Measurements from ENCODE around the gene SLC6A4. TPM values are rescaled to one million over a fixed set of nuclear protein-coding genes. Genes with fewer than 3 reads are reported as not detected.
"Not testable (repeated sequence)": the region's sequence is repeated elsewhere in the genome, so short reads cannot be mapped to it uniquely, and the experiment has no call there.

The SLC6A4 gene
- total and polyA plus RNA-seq, 3 donors from 2014 or later = 1.7 to 2.4 (median 1.7) TPM

- DNase-seq = no peak
- intact Hi-C loops (cut with DNase I; ENCODE audit: low total_unique reads) = no loop called here
- Histone ChIP-seq H3K27me3 (no peaks in the 10 kb centered on the region), H3K9me3 (no peaks in the 10 kb centered on the region), H3K36me3 (ENCODE audit: low read depth, missing control alignments) (no peaks in the 10 kb centered on the region), H3K4me1 (no peaks in the 10 kb centered on the region), H3K4me3 (no peak overlapping the region), H3K27ac (no peak overlapping the region)
- WGBS, 2 donors = 94 to 99% methylated on average over 4 of the region's 4 CpGs
- no peak for TF ChIP-seq POLR2A (IDR thresholded peaks at IDR 0.05)
- TF ChIP-seq CTCF (IDR thresholded peaks at IDR 0.05) = no peak
Measured at GRCh38 chr17:30151471-30151870, 84.0 kb downstream of the SLC6A4 start.

GRCh38 chr17:30148376-30148775 lies 87.1 kb downstream of the SLC6A4 start:
- TF ChIP-seq POLR2A (IDR thresholded peaks at IDR 0.05) = no peak
- TF ChIP-seq CTCF (IDR thresholded peaks at IDR 0.05) = no peak

GRCh38 chr17:30147860-30148259 lies 87.6 kb downstream of the SLC6A4 start:
- H3K27ac ChIP-seq; H3K36me3 ChIP-seq (ENCODE audit: low read depth, missing control alignments); DNase-seq; H3K27me3 ChIP-seq; H3K4me3 ChIP-seq; H3K9me3 ChIP-seq; intact Hi-C loops (cut with DNase I; ENCODE audit: low total_unique reads); H3K4me1 ChIP-seq: not testable (repeated sequence)
- WGBS, 2 donors = 93 to 98% methylated on average over 6 of the region's 6 CpGs

More at GRCh38 chr17:30148376-30148775, 87.1 kb downstream of the SLC6A4 start:
- Histone ChIP-seq H3K27me3 (no peaks in the 10 kb centered on the region), H3K4me3 (no peak overlapping the region), H3K9me3 (no peaks in the 10 kb centered on the region), H3K4me1 (no peaks in the 10 kb centered on the region), H3K27ac (no peak overlapping the region), H3K36me3 (ENCODE audit: low read depth, missing control alignments) (no peaks in the 10 kb centered on the region)
- intact Hi-C loops (cut with DNase I; ENCODE audit: low total_unique reads) = no loop called here
- 90 to 96% methylated on average over 1 of the region's 1 CpG for WGBS, 2 donors
- no peak for DNase-seq

Small RNA genes lying within 50 kb of the gene (small RNA-seq; reads per million reads assigned to genes)
- 193 to 373 reads per million in 2 donors for gene RF00154

Other genes starting within 250 kb of the SLC6A4 start
- gene NSRP1, start 118.9 kb downstream of the SLC6A4 start, total RNA-seq = 10 to 100 TPM; 34.3 to 53.7 TPM
- 12.6 TPM for gene NSRP1, start 118.9 kb downstream of the SLC6A4 start, polyA plus RNA-seq (ENCODE audit: insufficient read depth, low read depth, low replicate concordance)
- gene BLMH, start 56.2 kb upstream of the SLC6A4 start, total RNA-seq = 10 to 100 TPM; 46.9 to 54.9 TPM
- gene BLMH, start 56.2 kb upstream of the SLC6A4 start, polyA plus RNA-seq (ENCODE audit: insufficient read depth, low read depth, low replicate concordance) = 36.4 TPM
- not detected for gene TMIGD1, start 98.4 kb upstream of the SLC6A4 start, total RNA-seq
- not detected for gene TMIGD1, start 98.4 kb upstream of the SLC6A4 start, polyA plus RNA-seq (ENCODE audit: insufficient read depth, low read depth, low replicate concordance)
- gene CPD, start 143.2 kb upstream of the SLC6A4 start, total RNA-seq = 100 to 1,000 TPM; 134 to 194 TPM
- 108 TPM for gene CPD, start 143.2 kb upstream of the SLC6A4 start, polyA plus RNA-seq (ENCODE audit: insufficient read depth, low read depth, low replicate concordance)
- 10 to 100 TPM; 61.7 to 69.9 TPM for gene GOSR1, start 241.7 kb upstream of the SLC6A4 start, total RNA-seq
- 52.9 TPM for gene GOSR1, start 241.7 kb upstream of the SLC6A4 start, polyA plus RNA-seq (ENCODE audit: insufficient read depth, low read depth, low replicate concordance)